GM20000 (cell line): ENCODE measurements around the gene CD300A.

Source experiments
- DNase-seq: peaks from one replicate; pipeline ENCODE4 v3.0.0; 2012; ENCODE audit warnings: low spot score
- TF ChIP-seq, protein P1 (sequence below): IDR thresholded peaks from 2 replicates; pipeline ENCODE4 v1.5.1; 2012; ENCODE audit warnings: mild to moderate bottlenecking, control low read depth; ENCODE audit errors: extremely low read depth, missing control alignments

CD300A gene

GRCh38 chr17:74529243-74529642, 62.8 kb downstream of the CD300A start:
- no peak for DNase-seq
- TF ChIP-seq, protein P1, sequence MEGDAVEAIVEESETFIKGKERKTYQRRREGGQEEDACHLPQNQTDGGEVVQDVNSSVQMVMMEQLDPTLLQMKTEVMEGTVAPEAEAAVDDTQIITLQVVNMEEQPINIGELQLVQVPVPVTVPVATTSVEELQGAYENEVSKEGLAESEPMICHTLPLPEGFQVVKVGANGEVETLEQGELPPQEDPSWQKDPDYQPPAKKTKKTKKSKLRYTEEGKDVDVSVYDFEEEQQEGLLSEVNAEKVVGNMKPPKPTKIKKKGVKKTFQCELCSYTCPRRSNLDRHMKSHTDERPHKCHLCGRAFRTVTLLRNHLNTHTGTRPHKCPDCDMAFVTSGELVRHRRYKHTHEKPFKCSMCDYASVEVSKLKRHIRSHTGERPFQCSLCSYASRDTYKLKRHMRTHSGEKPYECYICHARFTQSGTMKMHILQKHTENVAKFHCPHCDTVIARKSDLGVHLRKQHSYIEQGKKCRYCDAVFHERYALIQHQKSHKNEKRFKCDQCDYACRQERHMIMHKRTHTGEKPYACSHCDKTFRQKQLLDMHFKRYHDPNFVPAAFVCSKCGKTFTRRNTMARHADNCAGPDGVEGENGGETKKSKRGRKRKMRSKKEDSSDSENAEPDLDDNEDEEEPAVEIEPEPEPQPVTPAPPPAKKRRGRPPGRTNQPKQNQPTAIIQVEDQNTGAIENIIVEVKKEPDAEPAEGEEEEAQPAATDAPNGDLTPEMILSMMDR, result no peak

GRCh38 chr17:74530831-74531150, 64.4 kb downstream of the CD300A start:
- no peak for DNase-seq

DNA sequence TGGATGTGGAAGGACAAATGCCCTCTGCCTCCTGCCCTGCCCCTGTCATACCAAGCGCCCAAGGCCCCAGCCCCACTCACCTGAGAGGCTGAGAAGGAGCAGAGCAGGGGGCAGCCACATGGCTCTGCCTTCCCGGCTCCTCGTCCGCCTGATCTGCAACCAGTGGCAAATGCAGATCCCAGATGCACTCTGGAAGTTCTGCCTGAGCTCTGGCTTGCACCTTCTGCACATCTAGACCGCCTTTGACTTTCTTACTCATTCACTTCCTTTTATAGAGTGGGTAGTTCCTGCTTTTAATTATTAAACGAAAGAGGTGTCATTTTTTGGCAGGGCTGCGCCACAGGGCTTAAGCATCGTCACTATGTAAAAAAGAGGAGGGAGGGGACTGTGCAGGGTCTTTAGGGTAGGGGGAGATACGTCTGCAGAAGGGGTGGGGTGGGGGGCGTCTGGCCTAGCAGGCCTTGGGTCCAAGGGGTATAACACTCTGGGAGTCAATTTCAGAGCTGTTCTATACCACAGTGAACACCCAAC, 64.9 kb downstream of the CD300A start, which contains the start of gene CD300LB:
Gene CD300LB (minus strand): TSS at position 245 of the 531 bp plus-strand sequence. CDS start 125 bp downstream, at position 120.
- no peak for DNase-seq
- TF ChIP-seq, protein P1, result no peak

More at GRCh38 chr17:74530831-74531150, 64.4 kb downstream of the CD300A start:
- TF ChIP-seq, protein P1, result no peak

- TF ChIP-seq, protein P1, result no peak
- no peak for DNase-seq
These were observed 65.7 kb downstream of the CD300A start for GRCh38 chr17:74532115-74532514.
